ENCODE results near the gene KCNK4.

DNA sequence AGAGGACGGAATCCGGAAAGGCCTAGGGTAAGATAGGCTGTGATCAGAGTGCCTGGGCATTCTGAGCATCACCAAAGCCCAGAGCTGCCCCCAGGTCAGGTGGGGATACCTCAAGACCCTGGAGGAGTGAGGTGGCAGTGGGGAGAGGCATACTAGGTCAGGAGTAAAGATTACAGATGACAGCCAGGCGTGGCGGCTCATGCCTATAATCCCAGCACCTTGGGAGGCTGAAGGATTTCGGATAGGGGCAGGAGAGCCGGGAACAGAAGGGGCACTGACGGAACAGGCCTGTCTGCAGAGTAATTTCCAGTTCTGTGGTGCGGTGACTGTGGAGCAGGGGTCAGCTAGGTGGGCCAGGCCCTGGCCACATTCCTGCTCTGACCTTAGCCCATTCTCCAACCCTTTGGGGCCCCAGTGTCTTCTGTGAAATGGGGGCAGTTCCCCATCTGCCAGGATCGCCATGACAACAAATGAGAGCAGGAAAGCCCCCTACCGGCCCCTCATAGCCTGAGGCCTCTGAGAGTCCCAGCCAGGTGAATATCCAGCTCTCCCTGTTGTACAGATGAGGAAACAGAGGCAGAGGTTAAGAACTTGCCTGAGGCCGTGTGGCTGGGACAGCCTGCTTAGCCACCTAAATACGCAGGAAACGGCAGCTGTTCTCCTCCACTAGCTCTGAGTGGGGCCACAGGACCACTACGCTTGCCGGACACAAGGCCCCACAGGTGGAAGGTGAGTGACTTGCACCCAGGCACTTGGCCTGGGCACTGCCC lies 15.9 kb upstream of the KCNK4 start:
- no peak for TF ChIP-seq EZH2 (IDR thresholded peaks at IDR 0.05)
- TF ChIP-seq, protein P1, sequence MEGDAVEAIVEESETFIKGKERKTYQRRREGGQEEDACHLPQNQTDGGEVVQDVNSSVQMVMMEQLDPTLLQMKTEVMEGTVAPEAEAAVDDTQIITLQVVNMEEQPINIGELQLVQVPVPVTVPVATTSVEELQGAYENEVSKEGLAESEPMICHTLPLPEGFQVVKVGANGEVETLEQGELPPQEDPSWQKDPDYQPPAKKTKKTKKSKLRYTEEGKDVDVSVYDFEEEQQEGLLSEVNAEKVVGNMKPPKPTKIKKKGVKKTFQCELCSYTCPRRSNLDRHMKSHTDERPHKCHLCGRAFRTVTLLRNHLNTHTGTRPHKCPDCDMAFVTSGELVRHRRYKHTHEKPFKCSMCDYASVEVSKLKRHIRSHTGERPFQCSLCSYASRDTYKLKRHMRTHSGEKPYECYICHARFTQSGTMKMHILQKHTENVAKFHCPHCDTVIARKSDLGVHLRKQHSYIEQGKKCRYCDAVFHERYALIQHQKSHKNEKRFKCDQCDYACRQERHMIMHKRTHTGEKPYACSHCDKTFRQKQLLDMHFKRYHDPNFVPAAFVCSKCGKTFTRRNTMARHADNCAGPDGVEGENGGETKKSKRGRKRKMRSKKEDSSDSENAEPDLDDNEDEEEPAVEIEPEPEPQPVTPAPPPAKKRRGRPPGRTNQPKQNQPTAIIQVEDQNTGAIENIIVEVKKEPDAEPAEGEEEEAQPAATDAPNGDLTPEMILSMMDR (IDR thresholded peaks at IDR 0.05): no peak

Data from neural progenitor cell (in vitro differentiated cells).